GM12864 (cell line): ENCODE data around the gene RFTN1.

Experiments
- DNase-seq: peaks from one replicate; pipeline ENCODE4 v3.0.0-alpha.2; 2011; ENCODE audit warnings: low read depth
- H3K4me3 ChIP-seq: 2 replicates; pipeline ENCODE4 v1.5.1; 2011; ENCODE audit warnings: mild to moderate bottlenecking, low read depth, low read length, control low read depth
- CTCF ChIP-seq: IDR thresholded peaks from 2 replicates; pipeline ENCODE4 v1.5.1; 2011; ENCODE audit warnings: low read depth, mild to moderate bottlenecking, moderate library complexity, low read length, control low read depth, inconsistent platforms; ENCODE audit errors: missing control alignments

RFTN1 gene

GRCh38 chr3:16406579-16406978 lies 106.9 kb downstream of the RFTN1 start:
- H3K4me3 ChIP-seq = no peak overlapping the region
- no peak for TF ChIP-seq CTCF
- no peak for DNase-seq

GRCh38 chr3:16406166-16406565 lies 107.3 kb downstream of the RFTN1 start:
- DNase-seq = no peak
- H3K4me3 ChIP-seq = no peak overlapping the region
- TF ChIP-seq CTCF = no peak

GRCh38 chr3:16404349-16404895 lies 109.1 kb downstream of the RFTN1 start:
- no peak for TF ChIP-seq CTCF
- no peak overlapping the region for H3K4me3 ChIP-seq
- DNase-seq = no peak

- TF ChIP-seq CTCF = no peak
- H3K4me3 ChIP-seq = no peak overlapping the region
- no peak for DNase-seq
Measured at GRCh38 chr3:16402451-16402850, 111.0 kb downstream of the RFTN1 start.

- no peak for TF ChIP-seq CTCF
- no peak for DNase-seq
- no peak overlapping the region for H3K4me3 ChIP-seq
Measured at GRCh38 chr3:16401273-16401672, 112.2 kb downstream of the RFTN1 start.

GRCh38 chr3:16400106-16400931 lies 113.2 kb downstream of the RFTN1 start:
- no peak for DNase-seq
- no peak overlapping the region for H3K4me3 ChIP-seq
- TF ChIP-seq CTCF = no peak

- TF ChIP-seq CTCF = no peak
- H3K4me3 ChIP-seq = no peak overlapping the region
- no peak for DNase-seq
Measured at GRCh38 chr3:16399473-16399872, 114.0 kb downstream of the RFTN1 start.
